HEK293 (cell line): ENCODE results near the gene KIF26B.
"Not testable (repeated sequence)": the region's sequence is repeated elsewhere in the genome, so short reads cannot be mapped to it uniquely, and the experiment has no call there.

ENCODE experiments used
- CTCF ChIA-PET: fragments of 350-600 bp; formaldehyde crosslinking; extraction: SDS; loops from one replicate; lab custom pipeline; 2021; ENCODE audit warnings: antibody characterized with exemption; lab: Yijun Ruan, JAX
- POLR2A ChIA-PET: fragments of 300-600 bp; formaldehyde crosslinking; extraction: SDS; loops from one replicate; lab custom pipeline; 2020; ENCODE audit warnings: antibody characterized with exemption, inconsistent platforms; lab: Yijun Ruan, JAX
- H3K27ac ChIP-seq: fragments of 200-500 bp; sonication (Bioruptor generic); 2 replicates; pipeline ENCODE4 v1.5.1; 2014; ENCODE audit warnings: low read depth, low read length, control low read depth, inconsistent platforms; ENCODE audit errors: extremely low read depth
- H3K36me3 ChIP-seq, 2 experiments: fragments of 200-500 bp in 1 of 2; sonication (Bioruptor generic) in 1 of 2; 1 replicate in 1 of 2; 2 replicates in 1 of 2; pipeline ENCODE4 v1.5.1; 2014 to 2017; ENCODE audit warnings: inconsistent platforms in 2 of 2, low read length in 2 of 2; ENCODE audit not compliant: control insufficient read depth in 2 of 2, insufficient read depth in 1 of 2
- H3K4me1 ChIP-seq: fragments of 200-500 bp; sonication (Bioruptor generic); 2 replicates; pipeline ENCODE4 v1.5.1; 2014; ENCODE audit warnings: mild to moderate bottlenecking, low read length, inconsistent platforms; ENCODE audit not compliant: control insufficient read depth, insufficient read depth
- H3K4me3 ChIP-seq: 2 replicates; pipeline ENCODE4 v1.5.1; 2011; ENCODE audit warnings: low read depth, mild to moderate bottlenecking, control low read depth, low read length, moderate library complexity
- H3K9me3 ChIP-seq: fragments of 200-500 bp; sonication (Bioruptor generic); 2 replicates; pipeline ENCODE4 v1.5.1; 2014; ENCODE audit warnings: low read depth, low read length, inconsistent platforms; ENCODE audit not compliant: control insufficient read depth, insufficient read depth
- IKZF3 ChIP-seq: fragments of 450-650 bp; IDR thresholded peaks from 2 replicates; pipeline ENCODE4 v1.5.0; 2018; ENCODE audit warnings: missing biosample characterization, mild to moderate bottlenecking, missing genetic modification characterization, moderate library complexity
- ZBTB21 ChIP-seq: fragments of 450-650 bp; formaldehyde crosslinking; IDR thresholded peaks from 2 replicates; pipeline ENCODE4 v1.5.1; 2017; ENCODE audit warnings: missing biosample characterization, missing genetic modification characterization
- ZEB2 ChIP-seq: fragments of 450-650 bp; formaldehyde crosslinking; IDR thresholded peaks from 2 replicates; pipeline ENCODE4 v1.5.1; 2016; ENCODE audit warnings: missing biosample characterization, missing genetic modification characterization
- ZFP37 ChIP-seq: fragments of 450-650 bp; formaldehyde crosslinking; IDR thresholded peaks from 2 replicates; pipeline ENCODE4 v1.5.1; 2016; ENCODE audit warnings: missing biosample characterization, missing genetic modification characterization
- ZIC2 ChIP-seq: fragments of 450-650 bp; formaldehyde crosslinking; IDR thresholded peaks from 2 replicates; pipeline ENCODE4 v1.5.1; 2016; ENCODE audit warnings: missing biosample characterization, missing genetic modification characterization
- ZNF112 ChIP-seq: fragments of 450-650 bp; formaldehyde crosslinking; IDR thresholded peaks from 2 replicates; pipeline ENCODE4 v1.5.0; 2017; ENCODE audit warnings: missing biosample characterization, missing genetic modification characterization
- ZNF155 ChIP-seq: fragments of 450-650 bp; formaldehyde crosslinking; IDR thresholded peaks from 2 replicates; pipeline ENCODE4 v1.5.1; 2016; ENCODE audit warnings: missing biosample characterization, missing genetic modification characterization
- ZNF169 ChIP-seq: fragments of 450-650 bp; formaldehyde crosslinking; IDR thresholded peaks from 2 replicates; pipeline ENCODE4 v1.5.1; 2016; ENCODE audit warnings: missing biosample characterization, missing genetic modification characterization
- ZNF202 ChIP-seq: fragments of 450-650 bp; formaldehyde crosslinking; IDR thresholded peaks from 2 replicates; pipeline ENCODE4 v1.5.1; 2016; ENCODE audit warnings: missing biosample characterization, missing genetic modification characterization, borderline replicate concordance
- ZNF335 ChIP-seq: fragments of 450-650 bp; formaldehyde crosslinking; conservative IDR thresholded peaks from 2 replicates; pipeline ENCODE4 v1.5.1; 2016; ENCODE audit warnings: missing biosample characterization, missing genetic modification characterization
- ZNF426 ChIP-seq: fragments of 450-650 bp; formaldehyde crosslinking; IDR thresholded peaks from 2 replicates; pipeline ENCODE4 v1.5.1; 2017; ENCODE audit warnings: missing biosample characterization, missing genetic modification characterization, mild to moderate bottlenecking, inconsistent platforms, moderate library complexity
- ZNF48 ChIP-seq: fragments of 450-650 bp; formaldehyde crosslinking; IDR thresholded peaks from 2 replicates; pipeline ENCODE4 v1.5.1; 2016; ENCODE audit warnings: missing biosample characterization, missing genetic modification characterization
- ZNF549 ChIP-seq: fragments of 450-650 bp; IDR thresholded peaks from 2 replicates; pipeline ENCODE4 v1.5.1; 2018; ENCODE audit warnings: missing biosample characterization, missing genetic modification characterization, mild to moderate bottlenecking, inconsistent platforms, moderate library complexity
- ZNF555 ChIP-seq: fragments of 450-650 bp; formaldehyde crosslinking; conservative IDR thresholded peaks from 2 replicates; pipeline ENCODE4 v1.5.1; 2017; ENCODE audit warnings: missing biosample characterization, mild to moderate bottlenecking, missing genetic modification characterization, inconsistent platforms
- ZNF596 ChIP-seq: fragments of 450-650 bp; IDR thresholded peaks from 2 replicates; pipeline ENCODE4 v1.5.0; 2018; ENCODE audit warnings: missing biosample characterization, mild to moderate bottlenecking, missing genetic modification characterization, moderate library complexity
- ZNF624 ChIP-seq: fragments of 450-650 bp; formaldehyde crosslinking; IDR thresholded peaks from 2 replicates; pipeline ENCODE4 v1.5.1; 2017; ENCODE audit warnings: missing biosample characterization, missing genetic modification characterization
- ZNF654 ChIP-seq: fragments of 450-650 bp; formaldehyde crosslinking; IDR thresholded peaks from 2 replicates; pipeline ENCODE4 v1.5.1; 2016; ENCODE audit warnings: low read depth, missing biosample characterization, missing genetic modification characterization
- ZNF664 ChIP-seq: fragments of 450-650 bp; formaldehyde crosslinking; IDR thresholded peaks from 2 replicates; pipeline ENCODE4 v1.5.1; 2016; ENCODE audit warnings: missing biosample characterization, missing genetic modification characterization
- ZNF670 ChIP-seq: fragments of 450-650 bp; formaldehyde crosslinking; IDR thresholded peaks from 2 replicates; pipeline ENCODE4 v1.5.1; 2016; ENCODE audit warnings: missing biosample characterization, missing genetic modification characterization, low read depth
- ZNF785 ChIP-seq: fragments of 450-650 bp; formaldehyde crosslinking; IDR thresholded peaks from 2 replicates; pipeline ENCODE4 v1.5.1; 2016; ENCODE audit warnings: missing biosample characterization, missing genetic modification characterization
- ZSCAN23 ChIP-seq: fragments of 450-650 bp; formaldehyde crosslinking; IDR thresholded peaks from 2 replicates; pipeline ENCODE4 v1.5.1; 2016; ENCODE audit warnings: missing biosample characterization, missing genetic modification characterization
- TF ChIP-seq, protein P1 (sequence below): fragments of 450-650 bp; formaldehyde crosslinking; IDR thresholded peaks from 2 replicates; pipeline ENCODE4 v1.5.1; 2016; ENCODE audit warnings: missing biosample characterization, missing genetic modification characterization
- TF ChIP-seq, protein P2 (sequence below): fragments of 450-650 bp; formaldehyde crosslinking; IDR thresholded peaks from 2 replicates; pipeline ENCODE4 v1.5.1; 2016; ENCODE audit warnings: missing biosample characterization, missing genetic modification characterization
- TF ChIP-seq, protein P3 (sequence below): fragments of 450-650 bp; IDR thresholded peaks from 2 replicates; pipeline ENCODE4 v1.5.1; 2018; ENCODE audit warnings: missing biosample characterization, missing genetic modification characterization

The KIF26B gene

DNA sequence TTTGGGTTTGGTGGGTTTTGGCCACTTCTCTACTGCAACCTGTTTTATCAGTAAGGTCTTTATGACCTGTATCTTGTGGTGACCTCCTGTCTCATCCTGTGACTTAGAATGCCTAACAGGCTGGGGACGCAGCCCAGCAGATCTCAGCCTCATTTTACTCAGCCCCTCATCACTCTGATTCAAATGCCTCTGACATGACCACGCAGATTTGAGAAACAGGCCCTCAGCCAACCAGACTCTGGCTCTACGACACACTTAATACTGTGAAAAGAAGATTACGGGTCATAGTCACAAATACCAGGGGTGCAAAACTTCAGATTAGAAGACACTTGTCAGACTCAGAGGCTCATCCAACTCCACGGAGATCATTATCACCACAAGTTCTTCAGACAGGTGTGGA is 28.3 kb upstream of the KIF26B start:
- POLR2A ChIA-PET = no interaction called here
- no peak overlapping the region for H3K4me3 ChIP-seq

DNA sequence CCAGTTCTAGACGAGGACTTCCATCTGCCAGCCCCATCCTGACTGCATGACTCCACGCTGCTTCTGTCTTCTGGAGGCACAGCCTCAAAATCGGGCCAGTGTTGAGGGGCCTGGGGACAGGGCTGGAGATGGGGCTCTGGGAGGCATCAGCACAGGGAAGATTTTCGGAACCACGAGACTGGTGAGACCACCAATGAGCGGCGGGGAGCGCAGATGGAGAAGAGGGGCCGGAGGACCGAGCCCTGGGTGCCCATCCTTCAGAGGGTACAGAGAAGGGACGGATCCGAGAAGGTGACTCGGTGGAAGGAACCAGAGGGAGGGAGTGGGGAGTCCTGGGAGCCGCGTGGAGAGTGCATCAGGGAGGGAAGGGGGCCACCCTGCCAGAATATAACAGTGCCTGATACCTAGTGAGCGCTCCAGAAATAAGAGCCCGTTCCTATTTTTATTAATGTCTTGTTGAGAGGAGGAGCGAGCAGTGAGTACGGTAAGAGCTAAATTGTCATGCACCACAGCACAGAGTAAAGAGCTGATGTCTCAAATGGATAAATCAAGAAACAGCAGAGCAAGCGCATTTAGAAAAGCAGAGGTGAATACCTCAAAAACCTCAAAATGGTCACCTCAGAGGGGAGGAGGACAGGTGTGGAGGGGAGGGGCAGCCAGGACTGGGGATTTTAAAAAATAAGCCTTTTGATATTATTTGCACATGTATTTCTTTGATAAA is 26.2 kb upstream of the KIF26B start:
- Histone ChIP-seq H3K9me3 (no peaks in the 10 kb centered on the region), H3K36me3 (no peaks in the 10 kb centered on the region), H3K4me3 (no peak overlapping the region), H3K4me1 (no peaks in the 10 kb centered on the region), H3K27ac (no peak overlapping the region)
- CTCF ChIA-PET = interaction anchor here (0.6 kb wide), 1 partner anchor 1191 kb away, joined by 3 read pairs; no protein-coding TSS in a partner anchor
- POLR2A ChIA-PET = no interaction called here
- no peak for TF ChIP-seq ZNF426 (tag by site-specific recombination)
- TF ChIP-seq ZNF785 (tag by site-specific recombination) = no peak
- TF ChIP-seq, protein P1, sequence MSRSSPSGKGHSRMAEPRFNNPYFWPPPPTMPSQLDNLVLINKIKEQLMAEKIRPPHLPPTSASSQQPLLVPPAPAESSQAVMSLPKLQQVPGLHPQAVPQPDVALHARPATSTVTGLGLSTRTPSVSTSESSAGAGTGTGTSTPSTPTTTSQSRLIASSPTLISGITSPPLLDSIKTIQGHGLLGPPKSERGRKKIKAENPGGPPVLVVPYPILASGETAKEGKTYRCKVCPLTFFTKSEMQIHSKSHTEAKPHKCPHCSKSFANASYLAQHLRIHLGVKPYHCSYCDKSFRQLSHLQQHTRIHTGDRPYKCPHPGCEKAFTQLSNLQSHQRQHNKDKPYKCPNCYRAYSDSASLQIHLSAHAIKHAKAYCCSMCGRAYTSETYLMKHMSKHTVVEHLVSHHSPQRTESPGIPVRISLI (tag by site-specific recombination) = no peak

More for the DNA sequence above, 28.3 kb upstream of the KIF26B start:
- H3K4me1 ChIP-seq = no peaks in the 10 kb centered on the region
- H3K36me3 ChIP-seq = no peaks in the 10 kb centered on the region
- H3K27ac ChIP-seq = no peak overlapping the region
- CTCF ChIA-PET = no interaction called here
- no peaks in the 10 kb centered on the region for H3K9me3 ChIP-seq
- TF ChIP-seq, protein P2, sequence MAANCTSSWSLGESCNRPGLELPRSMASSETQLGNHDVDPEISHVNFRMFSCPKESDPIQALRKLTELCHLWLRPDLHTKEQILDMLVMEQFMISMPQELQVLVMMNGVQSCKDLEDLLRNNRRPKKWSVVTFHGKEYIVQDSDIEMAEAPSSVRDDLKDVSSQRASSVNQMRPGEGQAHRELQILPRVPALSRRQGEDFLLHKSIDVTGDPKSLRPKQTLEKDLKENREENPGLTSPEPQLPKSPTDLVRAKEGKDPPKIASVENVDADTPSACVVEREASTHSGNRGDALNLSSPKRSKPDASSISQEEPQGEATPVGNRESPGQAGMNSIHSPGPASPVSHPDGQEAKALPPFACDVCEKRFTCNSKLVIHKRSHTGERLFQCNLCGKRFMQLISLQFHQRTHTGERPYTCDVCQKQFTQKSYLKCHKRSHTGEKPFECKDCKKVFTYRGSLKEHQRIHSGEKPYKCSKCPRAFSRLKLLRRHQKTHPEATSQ (tag by site-specific recombination) = no peak
- TF ChIP-seq, protein P3, sequence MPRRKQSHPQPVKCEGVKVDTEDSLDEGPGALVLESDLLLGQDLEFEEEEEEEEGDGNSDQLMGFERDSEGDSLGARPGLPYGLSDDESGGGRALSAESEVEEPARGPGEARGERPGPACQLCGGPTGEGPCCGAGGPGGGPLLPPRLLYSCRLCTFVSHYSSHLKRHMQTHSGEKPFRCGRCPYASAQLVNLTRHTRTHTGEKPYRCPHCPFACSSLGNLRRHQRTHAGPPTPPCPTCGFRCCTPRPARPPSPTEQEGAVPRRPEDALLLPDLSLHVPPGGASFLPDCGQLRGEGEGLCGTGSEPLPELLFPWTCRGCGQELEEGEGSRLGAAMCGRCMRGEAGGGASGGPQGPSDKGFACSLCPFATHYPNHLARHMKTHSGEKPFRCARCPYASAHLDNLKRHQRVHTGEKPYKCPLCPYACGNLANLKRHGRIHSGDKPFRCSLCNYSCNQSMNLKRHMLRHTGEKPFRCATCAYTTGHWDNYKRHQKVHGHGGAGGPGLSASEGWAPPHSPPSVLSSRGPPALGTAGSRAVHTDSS = no peak
- TF ChIP-seq ZNF48 (tag by site-specific recombination) = no peak
- TF ChIP-seq ZFP37 (tag by site-specific recombination) = no peak
- TF ChIP-seq ZNF169 = no peak
- no peak for TF ChIP-seq ZNF596
- TF ChIP-seq ZNF202 (tag by site-specific recombination) = no peak
- no peak for TF ChIP-seq ZNF654 (tag by site-specific recombination)
- TF ChIP-seq ZIC2 = no peak
- TF ChIP-seq ZSCAN23 (tag by site-specific recombination) = no peak
- no peak for TF ChIP-seq ZNF112 (tag by site-specific recombination)
- TF ChIP-seq ZNF335 (tag by site-specific recombination) = no peak

DNA sequence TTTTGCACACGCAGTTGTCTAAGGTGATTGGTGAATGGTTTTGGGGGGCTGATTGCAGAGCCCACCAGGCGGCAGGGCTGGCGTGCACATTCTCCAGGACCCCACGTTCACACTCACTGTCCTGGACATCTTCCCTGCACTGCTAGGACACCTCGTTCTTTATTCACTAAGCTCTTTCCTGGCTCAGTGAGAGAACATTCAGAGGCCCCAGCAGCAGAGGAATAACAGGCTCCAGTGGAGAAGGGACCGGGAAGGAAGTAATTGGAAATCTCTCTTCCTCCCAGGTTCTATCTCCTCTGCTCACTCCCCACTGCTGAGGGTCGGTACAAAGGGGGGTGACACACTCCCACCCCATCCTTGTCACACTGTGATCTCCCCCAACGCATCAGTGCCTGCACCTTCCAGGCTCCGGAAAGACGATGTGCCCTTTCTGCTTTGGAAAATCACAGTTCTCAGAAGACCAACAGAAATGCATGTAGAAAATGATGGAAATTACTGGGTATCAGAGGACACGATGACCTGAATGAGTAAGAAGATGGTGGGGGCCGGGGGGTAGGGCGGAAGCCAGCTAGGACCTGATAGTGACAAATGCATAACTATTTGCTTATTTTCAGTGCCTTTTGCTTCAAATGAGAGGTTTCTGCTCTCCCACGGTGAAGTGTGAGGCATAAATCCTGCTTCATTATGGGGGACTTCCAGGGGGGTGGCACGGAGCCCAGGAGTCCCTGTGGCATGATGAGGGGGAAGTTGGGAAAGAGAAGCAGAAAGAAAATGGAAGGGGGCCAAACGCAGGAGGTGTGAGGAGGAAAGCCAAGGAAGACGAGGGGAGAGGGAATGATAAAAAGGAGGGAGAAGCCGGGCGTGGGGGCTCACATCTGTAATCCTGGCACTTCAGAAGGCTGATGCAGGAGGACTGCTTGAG is 25.2 kb upstream of the KIF26B start:
- no peak for TF ChIP-seq ZNF555 (tag by site-specific recombination)
- no peak for TF ChIP-seq ZNF664
- TF ChIP-seq ZEB2 (tag by site-specific recombination) = no peak
- no peak for TF ChIP-seq ZNF549
- no peak for TF ChIP-seq ZNF155 (tag by site-specific recombination)
- no peak for TF ChIP-seq ZNF670 (tag by site-specific recombination)
- TF ChIP-seq ZNF624 (tag by site-specific recombination) = no peak
- no peak for TF ChIP-seq ZBTB21
- TF ChIP-seq IKZF3 (tag by site-specific recombination) = no peak
- Histone ChIP-seq H3K4me3 (no peak overlapping the region), H3K36me3 (no peaks in the 10 kb centered on the region), H3K4me1 (no peaks in the 10 kb centered on the region), H3K27ac (no peak overlapping the region), H3K9me3 (no peaks in the 10 kb centered on the region)
- ChIA-PET CTCF (interaction anchor here (0.6 to 0.7 kb wide), 2 partner anchors 12 to 1190 kb away, joined by 3 read pairs; no protein-coding TSS in a partner anchor), POLR2A (no interaction called here)

DNA sequence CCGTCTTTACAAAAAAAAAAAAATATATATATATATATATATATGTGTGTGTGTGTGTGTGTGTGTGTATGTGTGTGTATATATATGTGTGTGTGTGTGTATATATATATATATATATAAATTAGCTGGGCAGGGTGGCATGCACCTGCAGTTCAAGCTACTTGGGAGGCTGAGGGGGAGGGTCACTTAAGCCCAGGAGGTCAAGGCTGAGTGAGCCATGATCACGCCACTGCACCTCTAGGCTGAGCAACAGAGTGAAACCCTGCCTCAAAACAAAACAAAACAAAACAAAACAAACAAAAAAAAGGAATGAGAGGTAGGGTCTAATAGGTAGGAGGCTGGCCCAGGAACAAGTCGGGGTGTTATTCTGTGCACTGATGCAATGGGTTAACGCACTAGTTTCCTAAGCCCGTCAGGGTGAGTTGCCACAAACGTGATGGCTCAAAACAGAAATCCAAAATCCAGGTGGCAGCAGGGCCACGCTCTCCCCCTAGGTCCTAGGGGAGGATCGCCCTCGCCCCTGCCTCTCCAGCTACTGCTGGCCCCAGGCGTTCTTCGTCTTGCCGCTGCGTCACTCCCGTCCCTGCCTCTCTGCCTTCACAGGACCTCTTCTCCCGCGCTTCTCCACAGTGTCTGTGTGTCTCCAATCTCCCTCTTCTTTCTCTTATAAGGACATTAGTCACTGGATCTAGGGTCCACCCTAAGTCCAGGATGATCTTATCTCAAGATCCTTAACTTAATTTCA is 24.3 kb upstream of the KIF26B start:
- H3K4me3 ChIP-seq, POLR2A ChIA-PET, H3K27ac ChIP-seq, H3K36me3 ChIP-seq, H3K9me3 ChIP-seq, H3K4me1 ChIP-seq: not testable (repeated sequence)
- CTCF ChIA-PET = interaction anchor here (0.6 kb wide), 1 partner anchor 193 kb away, joined by 4 read pairs; no protein-coding TSS in a partner anchor
